Right ventricle myocardium inferior (tissue), 1 donor: Measurements from ENCODE around the gene DHX29. TPM values are rescaled to one million over a fixed set of nuclear protein-coding genes. Genes with fewer than 3 reads are reported as not detected.

Experiments used
- ATAC-seq: fragments of 200-7000 bp; cut with Tn5 transposase; one replicate; pipeline ENCODE4 v1.9.1; 2020; ENCODE audit warnings: mild to moderate bottlenecking, moderate library complexity
- DNase-seq: peaks from one replicate; pipeline ENCODE4 v3.0.0; 2021; ENCODE audit errors: missing footprints
- intact Hi-C: fragments of 100-400 bp; cut with DNase I; formaldehyde crosslinking; loops from one replicate; pipeline ENCODE4 v1.11.0; 2022
- total RNA-seq: library from RNA; stranded (reverse); fragmentation: NEBNext Ultra II Directional; extraction: Animal tissue kit (Norgen Biotek cat#: 25700); gene quantifications from one replicate; pipeline ENCODE4 v1.2.1, GENCODE V29; 2021
- donor health status: DM: no; HTN: yes; CAD: no; lungs with severe emphysema.

The DHX29 gene
- total RNA-seq, 1 donor from 2014 or later: 19.8 TPM

- ATAC-seq (no peak), DNase-seq (no peak)
- intact Hi-C loops: loop anchor here (5.0 kb wide), 1 partner anchor 43 kb away; no protein-coding TSS in a partner anchor
Observed at GRCh38 chr5:55220433-55221185, 86.9 kb downstream of the DHX29 start.

DNA sequence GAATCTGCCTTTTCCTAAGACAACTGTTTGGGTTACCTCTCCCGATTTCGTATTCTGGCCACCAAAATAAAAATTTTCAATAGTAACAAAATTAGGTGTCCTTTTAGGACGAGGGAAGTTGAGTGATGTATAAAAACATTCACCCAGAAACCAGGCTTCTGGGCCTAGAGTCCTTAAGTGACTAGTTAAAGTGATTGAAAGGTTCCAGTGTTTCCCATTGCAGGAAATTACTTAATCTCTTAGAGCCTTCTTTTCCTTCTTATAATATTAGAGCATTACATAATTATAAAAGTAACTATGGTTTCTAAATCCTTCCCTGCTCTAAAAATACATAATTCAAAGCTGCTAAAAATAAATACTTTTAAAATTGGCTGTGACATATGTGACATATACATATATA is 87.7 kb downstream of the DHX29 start:
- DNase-seq (no peak), ATAC-seq (no peak)
- intact Hi-C loops: loop anchor here (5.0 kb wide), 1 partner anchor 42 kb away; no protein-coding TSS in a partner anchor

- DNase-seq: no peak
- no peak for ATAC-seq
- intact Hi-C loops: no loop called here
Observed at GRCh38 chr5:55218967-55219366, 88.5 kb downstream of the DHX29 start.

DNA sequence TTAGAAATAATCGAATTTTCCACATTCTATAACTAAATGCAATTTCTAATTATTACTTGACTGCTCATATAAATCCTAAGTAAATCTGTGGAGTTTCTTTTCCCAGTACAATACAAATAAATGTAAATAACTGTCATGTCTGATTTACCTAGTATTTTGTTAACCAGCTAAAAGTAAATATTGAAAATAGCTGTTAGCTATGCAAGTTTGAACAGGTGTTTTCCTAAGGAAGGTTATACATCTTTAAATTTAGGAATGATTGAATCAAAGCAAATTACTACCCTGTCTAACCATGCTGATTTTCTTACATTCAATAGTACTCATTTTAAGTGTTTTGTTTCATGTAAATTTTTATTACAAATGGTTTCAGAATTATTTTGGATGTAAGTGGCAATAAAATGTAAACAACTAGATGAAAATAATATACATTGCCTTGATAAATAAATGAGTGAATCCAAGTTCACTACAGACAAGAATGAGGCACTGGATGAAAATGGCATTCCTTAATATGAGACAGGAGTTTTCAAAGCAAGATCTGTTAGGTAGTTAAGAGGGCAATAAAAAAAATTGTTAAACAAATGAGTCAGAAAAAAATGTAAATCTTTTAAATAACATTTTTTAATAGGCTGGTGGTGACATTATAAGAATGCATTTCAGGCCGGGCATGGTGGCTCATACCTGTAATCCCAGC is 96.2 kb downstream of the DHX29 start:
- ATAC-seq: no peak
- intact Hi-C loops: no loop called here
- DNase-seq: no peak

Other genes starting within 250 kb of the DHX29 start
- 1.7 TPM for gene GZMA, start 205.0 kb downstream of the DHX29 start, total RNA-seq
- 7.4 TPM for gene GPX8, start 147.5 kb downstream of the DHX29 start, total RNA-seq
- not detected for gene CDC20B, start 134.5 kb downstream of the DHX29 start, total RNA-seq
- gene MCIDAS, start 80.4 kb downstream of the DHX29 start, total RNA-seq: not detected
- not detected for gene CCNO, start 74.1 kb downstream of the DHX29 start, total RNA-seq
- gene MTREX, start 295 bp upstream of the DHX29 start, total RNA-seq: 61.4 TPM
- 74.1 TPM for gene PLPP1, start 227.3 kb upstream of the DHX29 start, total RNA-seq